Caco-2 (cell line): ENCODE results near the gene RAD18. TPM values are rescaled to one million over a fixed set of nuclear protein-coding genes. Genes with fewer than 3 reads are reported as not detected.

Source experiments
- BruUV-seq: library from RNA; stranded (reverse); fragments of 400-500 nt; replicated peaks from 2 replicates; lab custom pipeline; 2021; lab: Mats Ljungman, UMichigan
- CTCF ChIA-PET: fragments of 300-600 bp; sonication (Branson Sonifier 250); formaldehyde crosslinking; loops from one replicate; lab custom pipeline; 2022; ENCODE audit warnings: antibody characterized with exemption; lab: Charles Lee
- POLR2A ChIA-PET: fragments of 300-600 bp; sonication (Branson Sonifier 250); formaldehyde crosslinking; loops from one replicate; lab custom pipeline; 2022; ENCODE audit warnings: antibody characterized with exemption; lab: Charles Lee
- DNase-seq, 2 experiments: peaks; one replicate each; pipeline versions ENCODE4 v3.0.0 to v3.0.0-alpha.2; 2020 to 2022
- H3K27me3 ChIP-seq: replicated peaks from 2 replicates; pipeline ENCODE4 v1.6.0; 2011; ENCODE audit warnings: low read length; ENCODE audit not compliant: control insufficient read depth, insufficient read depth
- H3K36me3 ChIP-seq: 2 replicates; pipeline ENCODE4 v1.5.1; 2011; ENCODE audit warnings: low read length; ENCODE audit not compliant: control insufficient read depth, insufficient read depth
- H3K4me1 ChIP-seq: fragments of 250-450 bp; sonication (Bioruptor Pico); 2 replicates; pipeline ENCODE4 v1.5.1; 2020; ENCODE audit warnings: mild to moderate bottlenecking
- H3K4me3 ChIP-seq: 2 replicates; pipeline ENCODE4 v1.5.1; 2011; ENCODE audit warnings: low read depth, mild to moderate bottlenecking, control low read depth, low read length
- H3K9me3 ChIP-seq: fragments of 250-450 bp; sonication (Bioruptor Pico); 2 replicates; pipeline ENCODE4 v1.5.1; 2020; ENCODE audit warnings: mild to moderate bottlenecking, moderate library complexity
- H3K27ac Mint-ChIP-seq: one replicate; pipeline ENCODE4 v1.8.0; 2022; ENCODE audit warnings: mixed read lengths; ENCODE audit not compliant: unreplicated experiment
- H3K27me3 Mint-ChIP-seq: one replicate; pipeline ENCODE4 v1.8.0; 2022; ENCODE audit warnings: mixed read lengths; ENCODE audit not compliant: insufficient read depth, unreplicated experiment
- H3K36me3 Mint-ChIP-seq: one replicate; pipeline ENCODE4 v1.8.0; 2022; ENCODE audit warnings: mild to moderate bottlenecking, mixed read lengths; ENCODE audit not compliant: insufficient read depth, unreplicated experiment
- H3K4me1 Mint-ChIP-seq: one replicate; pipeline ENCODE4 v1.8.0; 2022; ENCODE audit warnings: low read depth, mixed read lengths; ENCODE audit not compliant: unreplicated experiment
- H3K4me3 Mint-ChIP-seq: one replicate; pipeline ENCODE4 v1.8.0; 2022; ENCODE audit warnings: mild to moderate bottlenecking, moderate library complexity, mixed read lengths; ENCODE audit not compliant: unreplicated experiment
- H3K9me3 Mint-ChIP-seq: one replicate; pipeline ENCODE4 v1.8.0; 2022; ENCODE audit warnings: mixed read lengths; ENCODE audit not compliant: unreplicated experiment
- intact Hi-C: fragments of 100-400 bp; cut with micrococcal nuclease; formaldehyde crosslinking; loops from one replicate; pipeline ENCODE4 v1.10.0; 2022; ENCODE audit not compliant: unreplicated experiment
- total RNA-seq: library from RNA; stranded (reverse); gene quantifications from 2 replicates; pipeline ENCODE4 v1.2.3, GENCODE V29; 2022
- TF ChIP-seq, protein P1 (sequence below), 2 experiments: fragments of 200-600 bp in 1 of 2; IDR thresholded peaks; 1 replicate in 1 of 2; 2 replicates in 1 of 2; pipeline versions ENCODE4 v1.5.1 to v1.8.0; 2011 to 2022; ENCODE audit warnings: antibody characterized with exemption in 1 of 2, control low read depth in 1 of 2, inconsistent platforms in 1 of 2, low read depth in 1 of 2, low read length in 1 of 2, mild to moderate bottlenecking in 1 of 2, moderate library complexity in 1 of 2; ENCODE audit not compliant: insufficient read depth in 1 of 2, severe bottlenecking in 1 of 2, unreplicated experiment in 1 of 2

Gene RAD18
- total RNA-seq, 1 experiment from 2014 or later = 19.3 TPM

GRCh38 chr3:8836096-8836495, 127.2 kb downstream of the RAD18 start:
- Mint-ChIP-seq H3K27me3 (no peaks in the 10 kb centered on the region), H3K9me3 (no peaks in the 10 kb centered on the region), H3K4me1 (peaks cover 6% of the 10 kb centered on the region), H3K27ac (no peak overlapping the region), H3K36me3 (no peaks in the 10 kb centered on the region), H3K4me3 (no peak overlapping the region)
- TF ChIP-seq, protein P1, sequence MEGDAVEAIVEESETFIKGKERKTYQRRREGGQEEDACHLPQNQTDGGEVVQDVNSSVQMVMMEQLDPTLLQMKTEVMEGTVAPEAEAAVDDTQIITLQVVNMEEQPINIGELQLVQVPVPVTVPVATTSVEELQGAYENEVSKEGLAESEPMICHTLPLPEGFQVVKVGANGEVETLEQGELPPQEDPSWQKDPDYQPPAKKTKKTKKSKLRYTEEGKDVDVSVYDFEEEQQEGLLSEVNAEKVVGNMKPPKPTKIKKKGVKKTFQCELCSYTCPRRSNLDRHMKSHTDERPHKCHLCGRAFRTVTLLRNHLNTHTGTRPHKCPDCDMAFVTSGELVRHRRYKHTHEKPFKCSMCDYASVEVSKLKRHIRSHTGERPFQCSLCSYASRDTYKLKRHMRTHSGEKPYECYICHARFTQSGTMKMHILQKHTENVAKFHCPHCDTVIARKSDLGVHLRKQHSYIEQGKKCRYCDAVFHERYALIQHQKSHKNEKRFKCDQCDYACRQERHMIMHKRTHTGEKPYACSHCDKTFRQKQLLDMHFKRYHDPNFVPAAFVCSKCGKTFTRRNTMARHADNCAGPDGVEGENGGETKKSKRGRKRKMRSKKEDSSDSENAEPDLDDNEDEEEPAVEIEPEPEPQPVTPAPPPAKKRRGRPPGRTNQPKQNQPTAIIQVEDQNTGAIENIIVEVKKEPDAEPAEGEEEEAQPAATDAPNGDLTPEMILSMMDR (IDR thresholded peaks at IDR 0.05; ENCODE audit: insufficient read depth in 1 of 2, low read depth in 1 of 2, low read length in 1 of 2, severe bottlenecking in 1 of 2, unreplicated experiment in 1 of 2) = no peak
- Histone ChIP-seq H3K27me3 (no peaks in the 10 kb centered on the region), H3K4me3 (no peak overlapping the region), H3K36me3 (no peaks in the 10 kb centered on the region), H3K9me3 (no peaks in the 10 kb centered on the region), H3K4me1 (peaks cover 14% of the 10 kb centered on the region)
- no peak for DNase-seq
- ChIA-PET CTCF (interaction anchor here (0.6 kb wide), 1 partner anchor 428 kb away, joined by 3 read pairs; no protein-coding TSS in a partner anchor), POLR2A (no interaction called here)
- intact Hi-C loops = no loop called here
- no TSS peak for BruUV-seq

DNA sequence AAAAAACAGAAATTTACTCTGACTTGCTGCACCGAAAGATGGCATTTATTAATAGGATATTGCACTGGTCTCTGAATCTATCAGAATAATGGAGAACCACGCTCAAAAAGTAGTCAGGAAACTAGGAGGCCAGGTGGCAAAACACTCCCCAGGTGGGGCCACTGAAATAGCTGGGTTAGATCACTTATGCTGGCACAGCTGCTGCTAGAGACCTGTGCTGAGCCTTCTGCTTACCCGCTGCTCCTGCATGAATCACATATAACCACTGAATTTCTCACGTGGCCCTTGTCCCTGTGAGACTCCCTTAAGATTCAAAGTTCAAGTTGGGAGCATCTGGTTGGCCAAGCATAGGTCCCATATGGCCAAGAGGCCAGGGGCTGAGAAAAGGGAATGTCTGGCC, 127.9 kb downstream of the RAD18 start:
- Mint-ChIP-seq H3K4me1 (peaks cover under 1% of the 10 kb centered on the region), H3K9me3 (no peaks in the 10 kb centered on the region), H3K4me3 (no peak overlapping the region), H3K27me3 (no peaks in the 10 kb centered on the region), H3K36me3 (no peaks in the 10 kb centered on the region), H3K27ac (no peak overlapping the region)
- intact Hi-C loops = no loop called here
- Histone ChIP-seq H3K27me3 (no peaks in the 10 kb centered on the region), H3K36me3 (no peaks in the 10 kb centered on the region), H3K4me3 (no peak overlapping the region), H3K4me1 (peaks cover 7% of the 10 kb centered on the region; the same call in 1 of the 2 replicates), H3K9me3 (no peaks in the 10 kb centered on the region)
- TF ChIP-seq, protein P1 (IDR thresholded peaks at IDR 0.05; ENCODE audit: insufficient read depth in 1 of 2, low read depth in 1 of 2, low read length in 1 of 2, severe bottlenecking in 1 of 2, unreplicated experiment in 1 of 2) = no peak
- POLR2A ChIA-PET = no interaction called here
- CTCF ChIA-PET = no interaction called here
- DNase-seq = no peak
- no TSS peak for BruUV-seq

- DNase-seq = no peak
- Histone ChIP-seq H3K9me3 (no peaks in the 10 kb centered on the region), H3K4me1 (peaks cover 2% of the 10 kb centered on the region; the same call in 1 of the 2 replicates), H3K27me3 (no peaks in the 10 kb centered on the region), H3K36me3 (no peaks in the 10 kb centered on the region), H3K4me3 (no peak overlapping the region)
- no peak overlapping the region for H3K27ac Mint-ChIP-seq
- no peak overlapping the region for H3K4me3 Mint-ChIP-seq
- no TSS peak for BruUV-seq
- POLR2A ChIA-PET = no interaction called here
- CTCF ChIA-PET = no interaction called here
- TF ChIP-seq, protein P1 (IDR thresholded peaks at IDR 0.05; ENCODE audit: insufficient read depth in 1 of 2, low read depth in 1 of 2, low read length in 1 of 2, severe bottlenecking in 1 of 2, unreplicated experiment in 1 of 2) = no peak
- H3K36me3 Mint-ChIP-seq = no peaks in the 10 kb centered on the region
- no peaks in the 10 kb centered on the region for H3K27me3 Mint-ChIP-seq
- no peaks in the 10 kb centered on the region for H3K9me3 Mint-ChIP-seq
- no peaks in the 10 kb centered on the region for H3K4me1 Mint-ChIP-seq
- intact Hi-C loops = no loop called here
Observed at GRCh38 chr3:8834974-8835373, 128.3 kb downstream of the RAD18 start.
